ENCODE data around the gene UBE2D3. TPM values are rescaled to one million over a fixed set of nuclear protein-coding genes. Genes with fewer than 3 reads are reported as not detected.
"Not testable (repeated sequence)": the region's sequence is repeated elsewhere in the genome, so short reads cannot be mapped to it uniquely, and the experiment has no call there.

The UBE2D3 gene
- total RNA-seq (2014; rRNA removed; shearing (Covaris generic)), result 521 and 567 TPM in 2 replicates
- polyA plus RNA-seq (2014; cell fraction: nucleus; rRNA removed), result 279 and 301 TPM in 2 replicates

GRCh38 chr4:102826890-102827673 is at the start of gene UBE2D3:
TSS of gene UBE2D3 (minus strand) at chr4:102827551. CDS start at chr4:102826508, 1,043 bp downstream.
- peak; percentile 84 for DNase-seq (ENCODE audit: extremely low read depth, low read depth)

DNA sequence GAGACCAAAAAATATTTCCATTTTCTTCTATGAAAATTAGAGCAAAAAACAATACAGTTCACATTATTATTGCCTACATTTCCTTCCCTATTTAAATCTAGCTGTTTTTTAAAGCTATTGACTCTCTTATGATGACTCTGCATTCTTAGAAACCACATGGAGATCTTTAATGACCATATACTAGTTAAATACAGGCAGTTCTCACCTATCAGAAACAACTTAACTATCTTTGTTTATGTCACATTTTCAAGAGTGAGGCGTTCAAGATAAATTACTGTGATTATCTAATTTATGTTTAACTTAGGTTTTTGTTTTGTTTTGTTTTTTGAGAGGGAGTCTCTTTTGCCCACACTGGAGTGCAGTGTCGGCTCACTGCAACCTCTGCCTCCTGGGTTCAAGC is 44.4 kb upstream of the UBE2D3 start:
- no peak for DNase-seq (ENCODE audit: extremely low read depth, low read depth)

DNA sequence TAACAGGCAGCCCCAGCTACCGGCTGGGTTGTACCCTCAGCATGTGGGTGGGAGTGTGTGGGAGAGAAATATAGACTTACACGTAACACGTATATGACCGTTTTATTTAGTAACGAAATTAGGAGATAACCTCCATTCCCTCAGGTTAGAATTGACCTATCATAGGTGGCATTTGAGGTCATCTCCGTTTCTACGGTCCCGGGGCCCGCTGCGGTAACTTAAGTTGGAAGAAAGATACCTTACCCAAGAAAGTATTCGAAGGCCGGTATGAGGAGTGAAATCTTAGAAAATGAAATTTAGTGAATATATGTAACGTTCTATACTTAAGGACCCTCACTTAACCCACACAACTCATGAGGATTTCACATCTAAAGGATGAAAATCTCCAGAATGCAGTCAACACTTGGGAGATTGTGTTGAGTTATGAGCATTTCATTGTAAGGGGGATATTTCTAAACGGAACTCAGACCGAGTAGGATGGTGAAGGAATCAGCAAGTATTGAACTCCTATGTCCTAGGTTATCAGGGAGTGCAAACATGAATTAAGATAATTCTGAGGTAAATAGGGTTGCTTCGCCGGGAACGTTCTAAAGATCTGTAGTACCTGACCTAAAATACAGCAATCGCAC is 42.3 kb upstream of the UBE2D3 start:
- DNase-seq (ENCODE audit: extremely low read depth, low read depth), result no peak

DNA sequence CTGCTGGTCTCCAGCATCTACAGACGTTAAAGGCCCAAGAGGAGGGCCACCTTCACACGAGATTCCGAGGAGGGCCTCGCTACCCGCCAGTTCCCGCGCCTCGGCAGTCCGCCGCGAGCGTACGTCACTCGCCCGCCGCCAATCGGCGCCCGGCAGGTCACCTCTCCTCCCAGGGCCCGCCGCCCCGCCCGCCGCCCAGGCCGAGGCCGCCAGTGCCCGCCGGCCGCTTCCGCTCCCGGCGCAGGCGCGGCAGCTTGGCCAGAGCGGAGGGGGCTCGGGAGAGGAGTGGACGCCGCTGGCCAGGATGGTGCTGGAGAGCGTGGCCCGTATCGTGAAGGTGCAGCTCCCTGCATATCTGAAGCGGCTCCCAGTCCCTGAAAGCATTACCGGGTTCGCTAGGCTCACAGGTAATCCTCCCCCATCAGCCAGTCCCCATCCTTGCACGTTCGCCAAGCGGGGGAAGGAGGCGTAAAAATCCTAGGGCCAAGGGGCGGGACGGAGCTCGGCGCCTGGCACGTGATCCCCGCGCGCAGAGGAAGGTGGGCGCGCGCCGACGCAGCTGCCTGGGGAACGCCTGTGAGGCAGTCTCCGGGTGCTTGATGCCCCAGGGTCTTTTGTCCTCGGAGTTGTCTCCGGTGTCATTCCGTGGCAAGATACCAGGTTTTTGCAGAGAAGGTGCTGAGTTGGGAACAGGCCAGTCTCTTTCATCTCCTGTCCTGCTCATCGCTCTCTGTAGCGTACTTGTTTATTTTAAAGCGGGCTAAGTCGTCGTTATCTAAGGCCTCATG is 41.6 kb upstream of the UBE2D3 start, which contains the start of gene CISD2:
Gene CISD2, plus strand, starts transcription at position 212 of the 788 bp plus-strand sequence. Its CDS starts 93 bp downstream, at position 305.
- peak; percentile 82 for DNase-seq (ENCODE audit: extremely low read depth, low read depth)

DNA sequence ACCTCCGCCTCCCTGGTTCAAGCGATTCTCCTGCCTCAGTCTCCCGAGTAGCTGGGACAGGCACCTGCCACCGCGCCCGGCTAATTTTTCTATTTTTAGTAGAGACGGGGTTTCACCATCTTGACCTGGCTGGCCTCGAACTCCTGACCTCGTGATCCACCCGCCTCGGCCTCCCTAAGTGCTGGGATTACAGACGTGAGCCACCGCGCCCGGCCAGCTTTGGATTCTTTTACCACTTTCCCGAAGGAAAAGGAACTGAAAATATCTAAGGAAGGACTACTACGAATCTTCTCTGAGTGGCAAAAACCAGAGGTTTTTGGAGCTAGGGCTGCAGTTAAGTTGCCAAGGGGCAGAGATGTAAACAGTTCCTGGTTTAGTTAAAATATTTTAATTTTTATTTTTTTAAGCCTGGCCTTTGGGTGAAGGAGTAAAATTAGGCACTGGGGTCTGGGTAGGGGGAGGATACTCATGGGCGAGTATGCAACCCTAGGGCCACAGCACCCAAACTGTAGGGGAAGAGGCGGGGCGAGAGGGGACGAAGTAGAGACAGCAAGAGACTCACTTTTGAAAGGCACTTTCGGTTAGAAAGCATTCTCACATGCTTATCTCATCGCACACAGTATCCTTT is 40.9 kb upstream of the UBE2D3 start:
- no peak for DNase-seq (ENCODE audit: extremely low read depth, low read depth)

DNA sequence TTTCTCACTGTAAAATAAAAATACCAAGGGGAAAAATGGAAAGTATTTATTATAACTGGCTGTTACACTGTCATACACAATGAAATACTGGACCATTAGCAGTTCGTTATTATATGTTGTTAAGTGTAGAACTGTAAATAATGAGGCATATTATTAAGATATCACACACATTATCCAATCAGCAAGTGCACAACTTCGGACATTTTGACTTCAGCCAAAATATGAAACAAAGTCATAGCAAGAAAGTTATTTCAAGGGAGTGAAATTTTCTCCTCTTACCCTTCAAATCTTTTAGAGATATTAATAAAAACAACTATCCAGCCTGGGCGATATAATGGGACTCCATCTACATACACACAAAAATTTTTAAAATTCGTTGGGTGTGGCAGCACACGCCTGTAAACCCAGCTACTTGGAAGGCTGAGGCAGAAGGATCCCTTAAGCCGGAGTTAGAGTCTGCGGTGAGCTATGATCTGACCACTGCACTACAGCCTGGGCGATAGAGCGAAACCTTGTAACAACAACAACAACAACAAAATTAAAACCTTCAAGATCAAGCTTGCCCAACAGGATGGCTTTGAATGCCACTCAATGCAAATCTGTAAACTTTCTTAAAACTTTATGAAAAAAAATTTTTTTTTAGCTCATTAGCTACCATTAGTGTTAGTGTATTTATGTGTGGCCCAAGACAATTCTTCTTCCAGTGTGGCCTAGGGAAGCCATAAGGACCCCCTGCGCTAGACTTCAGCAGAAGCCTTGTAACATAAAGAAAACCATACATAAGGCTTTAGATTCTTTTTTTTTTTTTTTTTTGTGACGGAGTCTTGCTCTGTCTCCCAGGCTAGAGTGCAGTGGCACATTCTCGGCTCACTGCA is 40.2 kb upstream of the UBE2D3 start:
- DNase-seq (ENCODE audit: extremely low read depth, low read depth), result no peak

DNA sequence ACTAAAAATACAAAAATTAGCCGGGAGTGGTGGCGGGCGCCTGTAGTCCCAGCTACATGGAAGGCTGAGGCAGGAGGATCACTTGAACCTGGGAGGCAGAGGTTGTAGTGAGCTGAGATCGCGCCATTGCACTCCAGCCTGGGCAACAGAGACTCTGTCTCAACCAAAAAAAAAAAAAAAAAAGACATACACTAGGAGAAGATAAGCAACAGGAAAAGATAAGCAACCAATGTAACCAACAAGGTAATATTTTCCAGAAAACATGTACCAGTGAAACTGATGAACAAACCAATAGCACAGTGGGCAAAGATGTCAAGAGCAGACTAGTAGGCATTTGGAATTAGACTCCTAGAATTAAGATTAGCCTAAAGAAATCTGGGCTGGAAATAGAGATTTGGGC is 38.0 kb upstream of the UBE2D3 start:
- not testable (repeated sequence) for DNase-seq (ENCODE audit: extremely low read depth, low read depth)

DNA sequence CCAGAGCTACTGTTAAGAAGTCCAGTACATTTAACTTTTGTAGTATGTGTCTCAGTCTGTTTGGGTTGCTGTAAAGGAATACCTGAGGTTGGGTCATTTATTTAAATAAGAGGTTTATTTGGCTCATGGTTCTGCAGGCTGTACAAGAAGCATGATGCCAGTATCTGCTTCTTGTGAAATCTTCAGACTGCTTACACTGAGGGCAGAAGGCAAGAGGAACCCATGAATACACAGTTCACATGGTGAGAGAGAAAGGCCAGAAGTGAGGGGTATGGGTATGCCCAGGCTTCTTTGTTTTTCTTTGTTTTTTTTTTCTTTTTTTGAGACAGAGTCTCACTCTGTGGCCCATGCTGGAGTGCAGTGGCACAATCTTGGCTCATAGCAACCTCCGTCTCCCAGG is 35.4 kb upstream of the UBE2D3 start:
- DNase-seq (ENCODE audit: extremely low read depth, low read depth), result no peak

GRCh38 chr4:102862016-102862415 is 34.7 kb upstream of the UBE2D3 start:
- DNase-seq (ENCODE audit: extremely low read depth, low read depth), result no peak

DNA sequence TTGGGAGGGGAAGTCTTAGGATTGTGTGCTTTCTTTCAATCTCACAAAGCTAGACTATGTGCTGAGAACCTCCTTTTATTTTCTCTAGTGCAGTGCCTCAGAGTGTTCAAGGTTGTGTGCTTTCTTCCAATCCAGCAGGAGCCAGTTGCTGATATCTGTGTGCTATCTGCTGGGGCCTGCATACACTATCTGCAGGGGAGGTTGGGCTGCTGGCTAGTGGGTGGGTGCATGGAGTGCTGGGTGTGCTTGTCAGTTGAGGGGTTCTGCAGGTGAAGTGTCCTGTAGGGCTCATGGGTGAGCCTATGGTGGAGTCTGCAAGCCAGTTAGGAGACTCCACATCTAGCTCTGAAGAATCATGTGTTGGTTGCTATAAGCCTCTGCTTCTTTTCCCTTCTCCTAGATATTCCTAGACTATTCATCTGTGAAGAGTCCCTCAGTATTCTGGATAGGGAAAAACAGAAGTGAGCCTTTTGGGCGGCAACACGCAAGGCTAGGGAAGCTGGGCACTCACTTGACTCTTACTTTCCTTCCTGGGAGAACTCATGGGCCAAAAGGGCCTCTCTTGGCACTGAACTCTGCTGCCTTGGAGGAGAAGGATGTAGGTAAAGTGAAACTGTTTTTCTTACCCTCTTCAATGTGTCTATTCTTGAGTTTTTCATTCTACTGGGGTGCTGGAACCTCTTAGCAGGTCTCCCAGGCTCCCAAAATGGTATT is 33.4 kb upstream of the UBE2D3 start:
- DNase-seq (ENCODE audit: extremely low read depth, low read depth), result no peak

- no peak for DNase-seq (ENCODE audit: extremely low read depth, low read depth)
Observed at GRCh38 chr4:102858828-102859464, 31.6 kb upstream of the UBE2D3 start.

- DNase-seq (ENCODE audit: extremely low read depth, low read depth), result no peak
Observed at GRCh38 chr4:102850370-102850769, 23.0 kb upstream of the UBE2D3 start.

DNA sequence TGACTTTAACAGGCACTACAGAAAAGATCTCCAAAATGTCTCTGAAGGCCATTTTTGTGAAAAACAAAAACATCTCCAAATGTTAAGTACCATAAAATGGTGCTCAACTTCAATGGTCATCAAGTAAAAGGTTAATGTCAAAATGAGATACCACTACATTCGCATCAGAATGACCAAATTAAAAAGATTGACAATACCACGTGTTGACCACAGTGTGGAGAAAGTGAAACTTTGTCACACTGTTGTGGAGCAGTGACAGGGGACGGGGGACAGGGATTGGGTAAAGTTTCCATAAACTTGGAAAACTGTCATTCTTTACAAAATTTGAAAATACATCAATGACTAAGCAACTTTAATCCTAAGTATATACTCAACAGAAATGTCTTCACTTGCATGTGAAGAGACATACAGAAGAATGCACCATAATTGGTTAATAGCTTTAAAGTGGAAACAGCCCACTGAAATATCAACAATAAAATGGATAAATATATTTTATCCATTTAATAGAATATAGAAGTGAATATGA is 22.3 kb upstream of the UBE2D3 start:
- no peak for DNase-seq (ENCODE audit: extremely low read depth, low read depth)

DNA sequence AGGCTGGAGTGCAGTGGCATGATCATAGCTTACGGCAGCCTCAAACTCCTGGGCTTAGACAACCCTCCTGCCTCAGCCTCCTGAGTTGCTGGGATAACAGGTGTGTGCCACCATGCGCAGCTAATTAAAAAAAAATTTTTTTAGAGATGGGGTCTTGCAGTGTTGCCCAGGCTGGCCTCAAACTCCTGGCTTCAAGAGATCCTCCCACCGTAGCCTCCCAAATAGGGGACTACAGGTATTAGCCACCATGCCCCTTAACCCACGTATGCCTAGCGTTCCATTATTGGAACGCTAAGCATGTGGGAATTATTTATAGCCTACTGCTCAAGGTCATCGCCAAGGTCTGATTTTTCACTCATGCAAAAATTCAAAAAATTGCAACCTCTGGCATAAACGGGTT is 20.3 kb upstream of the UBE2D3 start:
- no peak for DNase-seq (ENCODE audit: extremely low read depth, low read depth)

- DNase-seq (ENCODE audit: extremely low read depth, low read depth), result no peak
Observed at GRCh38 chr4:102843938-102844337, 16.6 kb upstream of the UBE2D3 start.

DNA sequence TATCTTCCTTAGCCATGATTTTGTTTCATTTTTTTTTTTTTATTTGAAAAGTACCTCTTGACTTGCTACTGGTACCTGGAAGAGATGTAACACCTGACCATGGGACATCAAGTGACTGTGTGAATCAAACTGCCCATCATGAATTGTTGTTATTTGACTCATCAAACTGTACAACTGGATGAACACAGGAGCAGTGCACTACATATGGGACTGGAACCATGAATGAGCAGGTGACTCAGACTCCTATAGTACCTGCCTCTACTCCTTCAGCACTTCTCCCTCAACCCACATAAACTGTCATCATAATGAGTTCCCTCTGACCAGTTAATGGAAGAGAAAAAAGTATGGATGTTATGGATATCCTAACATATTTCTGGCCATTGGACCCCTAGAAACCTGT is 15.9 kb upstream of the UBE2D3 start:
- DNase-seq (ENCODE audit: extremely low read depth, low read depth), result no peak

DNA sequence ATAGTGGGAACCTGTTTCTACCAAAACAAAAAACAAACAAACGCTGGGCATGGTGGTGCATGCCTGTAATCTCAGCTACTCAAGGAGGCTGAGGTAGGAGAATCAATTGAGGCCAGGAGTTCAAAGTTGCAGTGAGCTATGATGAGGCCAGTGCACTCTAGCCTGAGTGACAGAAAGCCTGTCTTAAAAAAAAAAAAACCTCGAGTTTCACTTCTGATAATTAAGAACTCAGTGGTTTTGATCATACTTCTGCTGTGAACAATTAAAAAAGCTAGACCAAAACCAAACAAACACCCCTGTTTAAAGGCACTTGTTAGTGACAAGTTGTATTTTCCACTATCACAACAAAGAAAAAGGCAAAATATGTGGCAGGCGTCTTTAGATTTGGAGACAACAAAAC is 15.0 kb upstream of the UBE2D3 start:
- DNase-seq (ENCODE audit: extremely low read depth, low read depth), result no peak

- no peak for DNase-seq (ENCODE audit: extremely low read depth, low read depth)
Observed at GRCh38 chr4:102836596-102836995, 9.2 kb upstream of the UBE2D3 start.
